Measurements from ENCODE around the gene SEC11C.
A peak's percentile ranks its signal among the peaks of the same experiment; 100 is the strongest.

The SEC11C gene

DNA sequence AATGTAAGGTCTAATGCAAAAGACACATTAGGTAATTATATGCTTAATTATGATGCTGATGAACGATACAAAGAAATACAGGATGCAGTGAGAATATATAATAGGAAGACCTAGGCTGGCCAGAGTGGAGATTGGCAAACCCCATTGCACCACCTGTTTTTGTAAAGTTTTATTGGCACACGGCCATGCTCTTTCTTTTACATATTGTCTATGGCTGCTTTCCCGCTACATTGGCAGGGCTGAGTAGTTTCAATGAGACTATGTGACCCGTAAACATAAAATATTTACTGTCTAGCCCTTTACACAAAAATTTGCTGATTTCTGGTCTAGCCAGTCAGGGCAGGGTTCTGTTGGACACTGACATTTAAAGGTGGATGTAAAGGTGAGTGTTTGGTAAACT, 5.4 kb downstream of the SEC11C start:
- DNase-seq: no peak

DNA sequence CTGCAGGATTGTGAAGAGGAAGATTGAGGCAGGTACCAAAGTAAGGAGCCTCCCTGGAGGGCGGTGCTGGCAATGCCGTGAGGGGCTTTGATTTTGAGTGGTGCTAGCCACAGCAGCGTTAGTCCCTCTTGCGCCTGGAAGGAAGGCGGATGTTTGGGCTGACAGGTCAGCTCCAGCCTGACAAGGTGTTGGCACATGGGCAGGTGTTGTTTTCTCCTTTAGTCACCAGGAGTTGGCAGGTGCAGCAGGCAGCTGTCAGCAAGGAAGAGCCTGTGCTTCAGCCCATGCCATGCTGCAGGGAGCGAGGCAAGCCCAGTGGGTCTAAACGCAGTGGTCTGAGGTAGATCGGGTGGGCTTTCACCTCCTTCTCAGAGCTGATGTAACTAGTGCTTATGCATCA, 8.5 kb downstream of the SEC11C start:
- DNase-seq: no peak

DNA sequence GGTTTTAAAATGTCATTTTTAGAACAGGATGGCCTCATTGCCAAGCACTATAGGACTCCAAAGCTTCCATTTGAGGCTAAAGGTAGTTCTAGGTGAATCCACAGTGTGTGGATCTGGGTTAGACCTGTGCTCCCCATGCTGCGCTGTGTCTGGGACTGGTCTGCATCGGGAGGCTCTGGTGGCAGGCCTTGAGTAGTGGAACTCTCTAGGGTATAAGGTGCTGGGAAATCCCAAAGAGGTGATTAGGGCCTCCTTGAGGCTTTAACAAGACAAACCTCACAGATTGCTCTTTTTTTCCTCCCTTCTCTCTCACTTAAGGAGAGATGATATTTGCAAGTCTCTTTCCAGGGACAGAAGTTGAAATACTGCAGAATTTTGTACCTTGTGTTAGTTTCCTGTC, 9.3 kb downstream of the SEC11C start:
- DNase-seq: no peak

GRCh38 chr18:59149416-59149815, 9.7 kb downstream of the SEC11C start:
- DNase-seq: no peak

DNA sequence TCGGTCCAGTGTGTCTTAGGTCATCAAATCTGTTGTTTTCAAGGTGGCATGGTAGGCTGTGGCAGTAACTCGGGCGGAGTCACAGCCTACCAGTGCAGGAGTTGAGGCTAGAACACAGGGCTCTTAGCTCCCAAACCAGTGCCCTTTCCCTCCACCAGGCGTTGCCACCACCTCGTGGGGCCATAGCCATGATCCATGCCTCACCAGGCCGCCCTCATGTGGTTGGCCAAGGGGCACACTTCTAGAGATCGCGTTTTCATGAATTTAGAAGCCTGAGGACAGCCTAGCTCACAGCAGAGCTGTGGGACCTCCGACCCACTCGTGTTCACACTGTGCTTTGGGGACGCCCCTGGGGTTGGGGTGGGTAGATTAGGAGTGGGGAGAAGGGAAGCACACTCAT, 10.6 kb downstream of the SEC11C start:
- no peak for DNase-seq

GRCh38 chr18:59155153-59155552, 15.5 kb downstream of the SEC11C start:
- DNase-seq: no peak

DNA sequence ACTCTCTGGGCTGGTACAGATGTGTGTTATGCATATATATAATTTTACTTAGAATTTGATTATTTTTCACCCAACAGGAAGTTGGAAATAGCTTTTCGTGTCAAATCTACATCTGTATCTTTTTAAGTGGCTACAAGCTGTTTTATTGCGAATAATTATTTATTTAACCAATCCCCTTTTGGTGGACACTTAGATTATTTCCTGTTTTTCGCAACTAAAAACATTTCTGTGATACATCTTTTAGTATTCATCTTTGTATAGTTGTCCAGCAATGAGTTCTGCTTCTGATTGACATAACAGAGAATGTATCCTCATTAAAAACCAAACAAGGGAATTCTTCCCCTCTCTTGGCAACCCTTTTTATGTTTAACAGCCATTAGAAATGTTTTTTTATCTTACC, 16.6 kb downstream of the SEC11C start:
- no peak for DNase-seq

DNA sequence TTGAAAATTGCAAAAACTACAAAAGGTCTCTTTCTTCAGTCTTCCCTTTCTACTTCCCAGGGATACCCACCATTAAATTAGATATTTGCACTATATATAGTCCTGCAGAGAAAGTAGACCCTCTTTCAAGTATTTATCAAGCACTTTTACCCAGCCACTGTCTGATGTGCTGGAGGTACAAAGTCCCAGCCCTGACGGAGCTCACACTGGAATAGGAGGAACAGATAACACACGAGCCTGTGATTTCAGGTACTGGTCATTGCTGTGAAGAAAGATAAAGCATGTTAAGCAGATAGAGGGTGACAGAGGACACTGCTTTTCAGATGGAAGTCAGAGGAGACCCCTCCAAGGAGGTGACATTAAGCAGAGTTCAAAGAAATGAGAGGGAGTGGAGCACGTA, 19.6 kb downstream of the SEC11C start:
- DNase-seq: no peak

DNA sequence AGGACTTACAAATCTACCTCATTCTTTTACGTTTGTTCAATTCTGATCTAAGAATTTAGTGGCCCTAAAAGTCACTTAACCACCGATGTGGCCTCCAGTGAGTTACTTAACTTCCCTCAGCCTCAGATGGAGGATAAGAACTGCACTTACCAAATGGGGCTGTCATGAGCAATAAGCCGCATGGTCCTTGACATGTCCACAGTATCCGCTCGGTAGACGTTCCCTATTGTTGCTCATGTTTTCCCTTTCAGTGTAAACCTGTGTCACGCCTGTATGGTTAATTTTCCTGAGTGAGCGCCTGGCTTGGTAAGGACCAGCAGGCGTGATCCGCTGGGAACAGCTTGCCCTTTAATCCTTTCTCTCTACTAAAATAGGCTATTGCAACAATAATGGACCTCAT, 20.3 kb downstream of the SEC11C start:
- DNase-seq: no peak

GRCh38 chr18:59172664-59173249, 33.1 kb downstream of the SEC11C start:
- no peak for DNase-seq

DNA sequence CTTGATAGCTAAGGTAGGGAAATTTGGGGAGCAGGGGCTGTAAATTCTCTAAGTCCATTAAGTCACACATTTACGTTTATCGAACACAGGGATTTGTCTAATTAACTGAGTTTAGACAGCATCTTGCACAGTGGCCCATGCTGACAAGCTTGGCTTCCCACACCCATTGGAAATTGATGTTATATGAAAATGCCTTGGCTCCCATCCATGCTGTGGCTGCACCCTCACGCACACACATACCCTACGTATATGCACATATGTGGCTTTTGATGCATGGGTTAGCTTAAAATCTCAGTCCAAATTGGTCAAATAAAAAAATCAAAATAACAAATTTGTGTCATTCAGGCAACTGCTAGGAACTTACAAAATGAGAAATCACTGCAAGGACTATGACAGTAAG, 37.8 kb downstream of the SEC11C start:
- no peak for DNase-seq

DNA sequence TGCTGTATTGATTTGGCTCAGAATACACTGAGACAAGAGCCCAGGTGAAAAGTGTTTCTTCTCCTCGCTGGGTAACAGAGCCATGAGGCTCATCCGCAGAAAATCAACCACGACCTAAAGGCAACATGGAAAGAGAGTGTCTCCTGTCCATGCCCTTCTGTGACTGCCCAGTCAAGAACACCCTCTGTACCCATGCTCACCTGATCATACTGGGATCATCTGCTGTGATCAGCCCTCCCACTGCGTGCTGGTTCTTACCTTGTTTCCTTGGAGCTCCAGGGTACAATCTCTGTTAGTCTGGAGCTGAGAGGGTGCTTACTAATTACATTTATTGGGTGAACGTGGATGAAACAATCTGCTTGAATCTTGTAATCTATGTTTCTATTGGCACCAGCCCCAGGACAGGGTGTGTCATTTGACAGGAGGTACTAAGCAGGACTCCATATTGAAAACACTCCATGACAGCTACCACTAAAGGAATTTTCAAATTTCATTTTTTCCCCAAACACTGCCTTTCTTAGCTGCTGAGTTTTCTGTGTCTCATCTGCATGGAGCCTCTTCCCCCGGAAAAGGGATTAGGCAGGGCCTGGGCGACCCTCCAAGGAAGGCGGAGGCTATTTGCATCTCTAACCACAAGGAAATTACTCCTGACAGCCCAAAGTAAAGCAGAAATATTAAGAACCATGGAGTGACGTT, 40.6 kb downstream of the SEC11C start:
- peak; percentile 64 for DNase-seq

DNA sequence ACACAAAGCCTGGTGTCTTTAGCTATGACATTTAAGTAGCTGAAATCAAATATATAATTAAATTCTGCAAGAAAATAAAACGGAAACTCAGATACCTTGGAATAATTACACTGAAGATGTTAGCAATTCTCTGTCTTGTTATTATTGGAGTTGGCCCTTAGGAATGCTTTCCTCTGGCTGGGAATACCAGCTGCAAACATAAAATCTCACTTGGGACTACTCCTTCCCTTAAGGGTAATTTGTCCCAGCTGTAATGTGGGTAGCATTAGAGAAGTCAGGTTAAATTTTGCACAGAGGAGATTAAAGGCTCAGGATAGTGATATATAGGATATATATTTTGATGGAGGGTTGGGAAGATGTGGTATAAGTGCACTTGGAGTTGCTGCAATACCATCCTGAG, 43.0 kb downstream of the SEC11C start:
- no peak for DNase-seq

DNA sequence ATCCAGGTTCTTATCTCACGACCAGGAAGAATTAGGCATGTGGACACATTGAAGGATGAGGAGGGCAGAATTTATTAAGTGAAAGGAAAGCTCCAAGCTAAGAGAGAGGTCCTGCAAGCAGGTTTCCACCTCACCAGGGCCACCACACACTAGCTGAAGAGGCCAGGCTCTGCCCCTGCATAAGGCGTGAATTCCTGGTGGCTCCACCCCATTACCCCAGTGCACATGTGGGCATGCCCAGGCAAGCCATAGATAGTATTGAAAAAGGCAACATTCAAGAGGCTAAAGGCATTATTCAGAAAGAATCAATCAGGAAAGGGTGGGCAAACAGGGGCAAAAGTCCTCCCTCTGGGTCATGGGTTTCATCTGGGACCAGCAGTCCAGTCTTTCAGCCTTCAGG, 49.3 kb downstream of the SEC11C start:
- DNase-seq: no peak

GRCh38 chr18:59189746-59190145, 50.1 kb downstream of the SEC11C start:
- no peak for DNase-seq

DNA sequence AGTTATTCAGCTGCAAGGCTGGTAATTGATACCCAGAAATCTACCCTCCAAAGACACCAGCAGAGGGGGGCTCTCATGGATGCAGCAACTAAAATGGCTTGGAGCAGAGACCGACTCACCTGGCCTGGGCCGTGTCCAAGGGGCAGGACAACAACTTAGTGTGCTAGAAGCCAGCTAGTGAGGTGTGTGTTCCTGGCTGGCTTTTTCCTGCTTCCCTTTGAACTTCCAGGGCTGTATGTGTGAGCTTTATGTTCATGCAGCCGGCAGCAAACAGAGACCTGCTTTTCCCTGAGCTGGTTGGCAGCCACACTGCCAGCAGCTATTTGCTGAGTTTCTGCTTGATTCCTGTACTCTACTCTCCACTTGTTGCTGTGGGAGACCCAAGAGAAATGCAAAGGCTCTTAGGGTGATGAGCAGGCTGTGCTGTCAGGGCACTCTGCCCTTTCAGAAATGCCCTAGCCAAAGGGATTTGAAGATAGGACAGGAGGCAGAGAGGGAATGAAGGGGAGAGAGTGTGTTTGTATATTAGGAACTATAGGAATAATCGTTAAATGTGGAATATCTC, 56.6 kb downstream of the SEC11C start:
- peak; percentile 34 for DNase-seq

DNA sequence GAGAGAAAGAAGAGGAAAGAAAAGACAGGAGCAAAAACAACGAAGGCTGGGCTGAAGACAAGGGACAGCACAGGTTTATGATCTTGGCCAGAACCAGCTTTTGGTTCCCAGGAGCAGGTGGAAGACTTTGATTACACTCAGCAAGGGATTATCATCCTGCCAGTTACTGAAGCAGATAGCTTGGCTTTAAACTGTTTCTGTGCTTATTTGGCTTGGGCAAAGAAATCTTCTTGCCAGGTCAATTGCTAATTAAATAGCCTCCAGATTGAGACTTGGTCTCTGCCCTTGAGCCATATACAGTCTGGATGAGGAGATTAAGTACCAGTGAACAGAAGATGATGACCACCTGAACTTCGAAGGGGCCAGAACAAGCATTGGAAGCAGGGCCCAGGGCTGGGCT, 58.0 kb downstream of the SEC11C start:
- DNase-seq: no peak

- no peak for DNase-seq
Measured at GRCh38 chr18:59198215-59198614, 58.5 kb downstream of the SEC11C start.

- no peak for DNase-seq
Measured at GRCh38 chr18:59200787-59201186, 61.1 kb downstream of the SEC11C start.

- DNase-seq: no peak
Measured at GRCh38 chr18:59202258-59202820, 62.7 kb downstream of the SEC11C start.

GRCh38 chr18:59207506-59207905, 67.8 kb downstream of the SEC11C start:
- DNase-seq: no peak

Measured in left hindlimb (tissue), 1 donor.